DND-41 (cell line): Measurements from ENCODE around the gene RFFL.
"Not testable (repeated sequence)": the region's sequence is repeated elsewhere in the genome, so short reads cannot be mapped to it uniquely, and the experiment has no call there.

Source experiments
- CTCF ChIP-seq: IDR thresholded peaks from 2 replicates; pipeline ENCODE4 v1.5.1; 2012; ENCODE audit warnings: borderline replicate concordance, low read length, moderate library complexity, mild to moderate bottlenecking; ENCODE audit not compliant: poor library complexity, severe bottlenecking; ENCODE audit errors: extremely low read depth
- EZH2 ChIP-seq: IDR thresholded peaks from 3 replicates; pipeline ENCODE4 v1.6.1; 2012; ENCODE audit warnings: borderline replicate concordance, low read depth, mild to moderate bottlenecking, moderate library complexity, low read length, inconsistent platforms; ENCODE audit not compliant: severe bottlenecking

DNA sequence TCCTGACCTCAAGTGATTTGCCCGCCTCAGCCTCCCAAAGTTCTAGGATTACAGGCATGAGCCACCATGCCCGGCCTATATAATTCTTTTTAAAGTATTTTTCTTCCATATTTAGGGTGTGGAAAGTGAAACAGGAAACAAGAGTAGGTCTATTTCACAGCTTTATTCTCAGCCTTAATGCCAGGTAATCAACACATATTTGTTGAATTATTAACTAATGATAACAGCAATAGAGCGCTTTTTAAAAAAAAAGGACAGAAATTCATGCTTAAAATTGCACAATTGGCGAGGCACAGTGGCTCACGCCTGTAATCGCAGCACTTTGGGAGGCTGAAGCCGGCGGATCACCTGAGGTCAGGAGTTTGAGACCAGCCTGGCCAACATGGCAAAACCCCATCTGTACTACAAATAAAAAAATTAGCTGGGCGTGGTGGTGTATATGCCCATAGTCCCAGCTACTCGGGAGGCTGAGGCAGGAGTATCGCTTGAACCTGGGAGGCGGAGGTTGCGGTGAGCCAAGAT, 18.0 kb downstream of the RFFL start:
- not testable (repeated sequence) for TF ChIP-seq CTCF, EZH2
